Measurements from ENCODE around the gene NRG3. TPM values are rescaled to one million over a fixed set of nuclear protein-coding genes. Genes with fewer than 3 reads are reported as not detected.
A peak's percentile ranks its signal among the peaks of the same experiment; 100 is the strongest.
"Not testable (repeated sequence)": the region's sequence is repeated elsewhere in the genome, so short reads cannot be mapped to it uniquely, and the experiment has no call there.

NRG3 gene
- total RNA-seq, 6 experiments from 2014 or later = not detected

- no peak for DNase-seq
- Mint-ChIP-seq H3K4me3 (no peak overlapping the region), H3K9me3 (no peaks in the 10 kb centered on the region), H3K27me3 (ENCODE audit: insufficient read depth) (no peaks in the 10 kb centered on the region; the same call in 1 of the 2 replicates), H3K36me3 (ENCODE audit: low read depth) (no peaks in the 10 kb centered on the region), H3K4me1 (ENCODE audit: low read depth) (peaks cover 21% of the 10 kb centered on the region), H3K27ac (no peak overlapping the region)
- TF ChIP-seq CTCF (IDR thresholded peaks at IDR 0.05) = no peak
These were observed 1111.2 kb downstream of the NRG3 start for GRCh38 chr10:82986216-82986615.

- H3K4me3 Mint-ChIP-seq; DNase-seq; H3K4me1 Mint-ChIP-seq (ENCODE audit: low read depth); H3K9me3 Mint-ChIP-seq; H3K27ac Mint-ChIP-seq; H3K36me3 Mint-ChIP-seq (ENCODE audit: low read depth); H3K27me3 Mint-ChIP-seq (ENCODE audit: insufficient read depth): not testable (repeated sequence)
These were observed 1131.5 kb downstream of the NRG3 start for GRCh38 chr10:83006479-83006878.

- TF ChIP-seq CTCF (IDR thresholded peaks at IDR 0.05) = no peak
- no peaks in the 10 kb centered on the region for H3K36me3 Mint-ChIP-seq (ENCODE audit: low read depth)
- H3K27ac Mint-ChIP-seq = no peak overlapping the region
- no peaks in the 10 kb centered on the region for H3K9me3 Mint-ChIP-seq
- H3K4me3 Mint-ChIP-seq = no peak overlapping the region
- DNase-seq = no peak
- H3K4me1 Mint-ChIP-seq (ENCODE audit: low read depth) = peaks cover 5% of the 10 kb centered on the region
- peaks cover 3% of the 10 kb centered on the region; the same call in 1 of the 2 replicates for H3K27me3 Mint-ChIP-seq (ENCODE audit: insufficient read depth)
These were observed 1132.5 kb downstream of the NRG3 start for GRCh38 chr10:83007510-83007909.

- no peak for TF ChIP-seq CTCF (IDR thresholded peaks at IDR 0.05)
- Mint-ChIP-seq H3K36me3 (ENCODE audit: low read depth) (no peaks in the 10 kb centered on the region), H3K27ac (no peak overlapping the region), H3K27me3 (ENCODE audit: insufficient read depth) (peaks cover 1% of the 10 kb centered on the region; the same call in 1 of the 2 replicates), H3K4me3 (no peak overlapping the region), H3K4me1 (ENCODE audit: low read depth) (peaks cover 13% of the 10 kb centered on the region), H3K9me3 (no peaks in the 10 kb centered on the region)
- peak; percentile 18 for DNase-seq
These were observed 1137.9 kb downstream of the NRG3 start for GRCh38 chr10:83012866-83013265.

- no peak for DNase-seq
- H3K4me3 Mint-ChIP-seq = no peak overlapping the region
- H3K27me3 Mint-ChIP-seq (ENCODE audit: insufficient read depth) = peaks cover 1% of the 10 kb centered on the region; the same call in 1 of the 2 replicates
- peaks cover 3% of the 10 kb centered on the region; the same call in 1 of the 2 replicates for H3K9me3 Mint-ChIP-seq
- peaks cover 10% of the 10 kb centered on the region for H3K4me1 Mint-ChIP-seq (ENCODE audit: low read depth)
- H3K27ac Mint-ChIP-seq = no peak overlapping the region
- no peak for TF ChIP-seq CTCF (IDR thresholded peaks at IDR 0.05)
- no peaks in the 10 kb centered on the region for H3K36me3 Mint-ChIP-seq (ENCODE audit: low read depth)
These were observed 1142.3 kb downstream of the NRG3 start for GRCh38 chr10:83017076-83017867.

GRCh38 chr10:83023662-83024061, 1148.7 kb downstream of the NRG3 start:
- no peak overlapping the region for H3K27ac Mint-ChIP-seq
- no peak for DNase-seq
- H3K4me1 Mint-ChIP-seq (ENCODE audit: low read depth) = no peaks in the 10 kb centered on the region
- no peaks in the 10 kb centered on the region for H3K36me3 Mint-ChIP-seq (ENCODE audit: low read depth)
- H3K4me3 Mint-ChIP-seq = no peak overlapping the region
- no peaks in the 10 kb centered on the region for H3K27me3 Mint-ChIP-seq (ENCODE audit: insufficient read depth)
- H3K9me3 Mint-ChIP-seq = peaks cover 3% of the 10 kb centered on the region; the same call in 1 of the 2 replicates
- TF ChIP-seq CTCF (IDR thresholded peaks at IDR 0.05) = no peak

Data from HFFc6 (cell line).